ENCODE data around the gene C5orf34. TPM values are rescaled to one million over a fixed set of nuclear protein-coding genes. Genes with fewer than 3 reads are reported as not detected.

C5orf34 gene
- total and polyA plus RNA-seq, 9 of the 15 experiments (the other 6 are each of a cell fraction or from before 2014, with no cell fraction given), result 13.2 to 32.6 (median 20.7) TPM

DNA sequence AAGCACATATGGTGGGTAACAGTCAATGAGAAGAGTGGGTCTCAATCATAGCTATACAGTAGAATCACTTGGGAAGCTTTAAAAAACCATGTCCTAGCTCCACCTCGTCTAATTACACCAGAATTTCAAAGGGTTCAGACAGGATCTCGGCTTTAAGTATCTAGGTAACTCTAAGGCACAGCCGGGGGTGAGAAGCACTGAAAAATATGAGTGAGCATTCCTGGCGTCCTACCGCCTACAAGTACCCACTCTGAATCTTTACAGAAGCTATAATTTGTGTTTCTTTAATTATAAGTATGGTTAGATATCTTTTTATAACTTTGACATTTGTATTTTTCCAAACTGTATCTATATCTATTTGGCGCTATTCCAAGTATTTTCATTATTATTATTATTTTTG is 25.8 kb upstream of the C5orf34 start:
- no peaks in the 10 kb centered on the region for H3K9me1 ChIP-seq (ENCODE audit: control insufficient read depth, insufficient read depth, low read length)
- ATAC-seq (no peak), FAIRE-seq (no peak), DNase-seq (ENCODE audit: extremely low read depth in 1 of 4, low spot score in 3 of 4) (no peak)
- 0 out of 3 replicates have a peak, but pooled peaks cover 5% of the 10 kb centered on the region for H3K79me2 ChIP-seq (ENCODE audit: control insufficient read depth, insufficient read depth, low read length)
- BruUV-seq (replicated peaks), result no TSS peak
- no peaks in the 10 kb centered on the region for H3K4me1 ChIP-seq (replicated peaks in 1 of 2; ENCODE audit: control insufficient read depth in 2 of 2, insufficient read depth in 2 of 2, low read length in 2 of 2)
- no peaks in the 10 kb centered on the region for H3K27me3 ChIP-seq (ENCODE audit: control insufficient read depth in 2 of 2, insufficient read depth in 2 of 2, low read length in 2 of 2)
- H3K4me2 ChIP-seq (ENCODE audit: insufficient read depth, low read length), result no peak overlapping the region
- peaks cover 96% of the 10 kb centered on the region for H3K36me3 ChIP-seq (ENCODE audit: control insufficient read depth, insufficient read depth, low read length)
- ChIA-PET POLR2A (interaction anchor here (0.6 to 2.6 kb wide), 7 partner anchors 13 to 416 kb away, joined by 3 to 8 read pairs (median 3); partner anchors contain the start of genes HMGCS1 and TMEM267), CTCF (ENCODE audit: low intra/inter-chr PET ratio) (no interaction called here)
- TF ChIP-seq NFIC (IDR thresholded peaks at IDR 0.05), result peak; percentile 73
- TF ChIP-seq CHD4 (IDR thresholded peaks at IDR 0.05; ENCODE audit: insufficient read depth, insufficient replicate concordance, low read depth, low read length, poor library complexity, severe bottlenecking), result no peak
- no peak for TF ChIP-seq SREBF1 (IDR thresholded peaks at IDR 0.05; ENCODE audit: borderline replicate concordance, low read depth, low read length)
- TF ChIP-seq NFIX (CRISPR knock-in tag; IDR thresholded peaks at IDR 0.05; ENCODE audit: low read depth), result peak; percentile 37
- TF ChIP-seq, protein P1, sequence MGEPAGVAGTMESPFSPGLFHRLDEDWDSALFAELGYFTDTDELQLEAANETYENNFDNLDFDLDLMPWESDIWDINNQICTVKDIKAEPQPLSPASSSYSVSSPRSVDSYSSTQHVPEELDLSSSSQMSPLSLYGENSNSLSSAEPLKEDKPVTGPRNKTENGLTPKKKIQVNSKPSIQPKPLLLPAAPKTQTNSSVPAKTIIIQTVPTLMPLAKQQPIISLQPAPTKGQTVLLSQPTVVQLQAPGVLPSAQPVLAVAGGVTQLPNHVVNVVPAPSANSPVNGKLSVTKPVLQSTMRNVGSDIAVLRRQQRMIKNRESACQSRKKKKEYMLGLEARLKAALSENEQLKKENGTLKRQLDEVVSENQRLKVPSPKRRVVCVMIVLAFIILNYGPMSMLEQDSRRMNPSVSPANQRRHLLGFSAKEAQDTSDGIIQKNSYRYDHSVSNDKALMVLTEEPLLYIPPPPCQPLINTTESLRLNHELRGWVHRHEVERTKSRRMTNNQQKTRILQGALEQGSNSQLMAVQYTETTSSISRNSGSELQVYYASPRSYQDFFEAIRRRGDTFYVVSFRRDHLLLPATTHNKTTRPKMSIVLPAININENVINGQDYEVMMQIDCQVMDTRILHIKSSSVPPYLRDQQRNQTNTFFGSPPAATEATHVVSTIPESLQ (CRISPR knock-in tag; IDR thresholded peaks at IDR 0.05), result no peak
- no peak for TF ChIP-seq ZNF551 (CRISPR knock-in tag; IDR thresholded peaks at IDR 0.05)
- TF ChIP-seq ZNF197 (CRISPR knock-in tag; IDR thresholded peaks at IDR 0.05; ENCODE audit: low read depth), result no peak
- TF ChIP-seq RFX7 (CRISPR knock-in tag; IDR thresholded peaks at IDR 0.05), result no peak
- TF ChIP-seq ZC3H8 (IDR thresholded peaks at IDR 0.05), result no peak
- TF ChIP-seq SMARCB1 (IDR thresholded peaks at IDR 0.05; ENCODE audit: insufficient read length, low read depth), result no peak
- no peak for TF ChIP-seq PCBP2 (IDR thresholded peaks at IDR 0.05; ENCODE audit: low read depth, low read length, poor library complexity, severe bottlenecking)
- no peak for TF ChIP-seq NRF1 (conservative IDR thresholded peaks at IDR 0.05 in 1 of 2, IDR thresholded peaks at IDR 0.05 in 1 of 2)
- TF ChIP-seq, protein P2, sequence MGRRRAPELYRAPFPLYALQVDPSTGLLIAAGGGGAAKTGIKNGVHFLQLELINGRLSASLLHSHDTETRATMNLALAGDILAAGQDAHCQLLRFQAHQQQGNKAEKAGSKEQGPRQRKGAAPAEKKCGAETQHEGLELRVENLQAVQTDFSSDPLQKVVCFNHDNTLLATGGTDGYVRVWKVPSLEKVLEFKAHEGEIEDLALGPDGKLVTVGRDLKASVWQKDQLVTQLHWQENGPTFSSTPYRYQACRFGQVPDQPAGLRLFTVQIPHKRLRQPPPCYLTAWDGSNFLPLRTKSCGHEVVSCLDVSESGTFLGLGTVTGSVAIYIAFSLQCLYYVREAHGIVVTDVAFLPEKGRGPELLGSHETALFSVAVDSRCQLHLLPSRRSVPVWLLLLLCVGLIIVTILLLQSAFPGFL (CRISPR knock-in tag; IDR thresholded peaks at IDR 0.05), result no peak
- no peaks in the 10 kb centered on the region for H4K20me1 ChIP-seq (replicated peaks; ENCODE audit: control insufficient read depth, insufficient read depth, low read length)
- intact Hi-C loops (cut with micrococcal nuclease), result no loop called here
- H2AFZ ChIP-seq (ENCODE audit: low read depth, low read length), result no peak overlapping the region
- no peak overlapping the region for H3K9ac ChIP-seq (ENCODE audit: insufficient read depth in 1 of 2, low read depth in 2 of 2, low read length in 2 of 2)
- H3K27ac ChIP-seq (ENCODE audit: extremely low read depth, low read depth, low read length), result no peak overlapping the region
- 89% methylated on average over 6 of the region's 6 CpGs for WGBS (ENCODE audit: insufficient coverage, low coverage, missing lambda C conversion rate)
- no peak overlapping the region for H3K4me3 ChIP-seq
- no peaks in the 10 kb centered on the region for H3K9me3 ChIP-seq (replicated peaks; ENCODE audit: control insufficient read depth, insufficient read depth, low read depth, low read length)
- in situ Hi-C loops (cut with MboI), result no loop called here

All from K562 (cell line).